WTC11 (cell line): ENCODE results near the gene DHTKD1. TPM values are rescaled to one million over a fixed set of nuclear protein-coding genes. Genes with fewer than 3 reads are reported as not detected.

Source experiments
- ATAC-seq: fragments of 200-7000 bp; cut with Tn5 transposase; 2 replicates; pipeline ENCODE4 v1.10.0; 2021; ENCODE audit warnings: mild to moderate bottlenecking, moderate library complexity
- CTCF ChIA-PET: fragments of 300-600 bp; sonication (Branson Sonifier 250); formaldehyde crosslinking; loops from one replicate; lab custom pipeline; 2021; ENCODE audit warnings: antibody characterized with exemption; lab: Charles Lee
- POLR2A ChIA-PET: fragments of 350-600 bp; sonication (Branson Sonifier 250); formaldehyde crosslinking; loops from one replicate; lab custom pipeline; 2021; ENCODE audit warnings: antibody characterized with exemption; lab: Charles Lee
- DNase-seq: peaks from one replicate; pipeline ENCODE4 v3.0.0; 2021; ENCODE audit warnings: low spot score
- H3K27ac Mint-ChIP-seq: 2 replicates; pipeline ENCODE4 v1.8.0; 2021; ENCODE audit warnings: mixed read lengths
- H3K27me3 Mint-ChIP-seq: 2 replicates; pipeline ENCODE4 v1.8.0; 2021; ENCODE audit warnings: low read depth, mild to moderate bottlenecking, moderate library complexity, mixed read lengths
- H3K36me3 Mint-ChIP-seq: 2 replicates; pipeline ENCODE4 v1.8.0; 2021; ENCODE audit warnings: mixed read lengths
- H3K4me1 Mint-ChIP-seq: 2 replicates; pipeline ENCODE4 v1.8.0; 2022; ENCODE audit warnings: mixed read lengths
- H3K4me3 Mint-ChIP-seq: 2 replicates; pipeline ENCODE4 v1.8.0; 2021; ENCODE audit warnings: mild to moderate bottlenecking, moderate library complexity, mixed read lengths
- H3K9me3 Mint-ChIP-seq: 2 replicates; pipeline ENCODE4 v1.8.0; 2021; ENCODE audit warnings: mixed read lengths
- ATF2 ChIP-seq: sonication (generic); formaldehyde crosslinking; IDR thresholded peaks from 2 replicates; pipeline ENCODE4 v1.8.1; 2022; ENCODE audit warnings: low read depth, missing genetic modification reagents, borderline replicate concordance
- JAZF1 ChIP-seq: fragments of 250-450 bp; sonication (Bioruptor Pico); IDR thresholded peaks from 2 replicates; pipeline ENCODE4 v1.9.0; 2021; ENCODE audit warnings: moderate library complexity, mild to moderate bottlenecking, inconsistent platforms
- JUN ChIP-seq: sonication (generic); formaldehyde crosslinking; IDR thresholded peaks from 2 replicates; pipeline ENCODE4 v1.8.0; 2023; ENCODE audit warnings: mild to moderate bottlenecking, missing genetic modification reagents
- MXD4 ChIP-seq: fragments of 250-450 bp; sonication (Bioruptor Pico); IDR thresholded peaks from 2 replicates; pipeline ENCODE4 v1.8.0; 2021; ENCODE audit warnings: mild to moderate bottlenecking, moderate library complexity, borderline replicate concordance
- RELA ChIP-seq: sonication (generic); formaldehyde crosslinking; IDR thresholded peaks from 2 replicates; pipeline ENCODE4 v1.8.1; 2022; ENCODE audit warnings: missing genetic modification reagents, mild to moderate bottlenecking, borderline replicate concordance
- SMAD4 ChIP-seq: sonication (generic); formaldehyde crosslinking; IDR thresholded peaks from 2 replicates; pipeline ENCODE4 v1.8.0; 2022; ENCODE audit warnings: mild to moderate bottlenecking, missing genetic modification reagents
- TP53 ChIP-seq: sonication (generic); formaldehyde crosslinking; IDR thresholded peaks from 2 replicates; pipeline ENCODE4 v1.8.1; 2023; ENCODE audit warnings: mild to moderate bottlenecking, missing genetic modification reagents
- USF2 ChIP-seq: sonication (generic); formaldehyde crosslinking; IDR thresholded peaks from 2 replicates; pipeline ENCODE4 v1.8.1; 2023; ENCODE audit warnings: mild to moderate bottlenecking, missing genetic modification reagents, moderate library complexity
- ZNF671 ChIP-seq: fragments of 250-450 bp; sonication (Bioruptor Pico); IDR thresholded peaks from 2 replicates; pipeline ENCODE4 v1.8.0; 2021; ENCODE audit warnings: mild to moderate bottlenecking
- total RNA-seq: library from RNA; stranded (reverse); gene quantifications from 3 replicates; pipeline ENCODE4 v1.2.3, GENCODE V29; 2021
- TF ChIP-seq, protein P1 (sequence below): sonication (generic); formaldehyde crosslinking; IDR thresholded peaks from 2 replicates; pipeline ENCODE4 v1.8.0; 2023; ENCODE audit warnings: missing genetic modification reagents, mild to moderate bottlenecking, borderline replicate concordance
- TF ChIP-seq, protein P2 (sequence below): sonication (generic); formaldehyde crosslinking; conservative IDR thresholded peaks from 2 replicates; pipeline ENCODE4 v1.8.1; 2022; ENCODE audit warnings: mild to moderate bottlenecking, missing genetic modification reagents
- TF ChIP-seq, protein P3 (sequence below): fragments of 250-450 bp; sonication (Bioruptor Pico); IDR thresholded peaks from 2 replicates; pipeline ENCODE4 v2.1.2; 2022; ENCODE audit warnings: mild to moderate bottlenecking, moderate library complexity
- TF ChIP-seq, protein P4 (sequence below): sonication (generic); formaldehyde crosslinking; IDR thresholded peaks from 2 replicates; pipeline ENCODE4 v1.8.0; 2022; ENCODE audit warnings: missing genetic modification reagents
- TF ChIP-seq, protein P5 (sequence below): fragments of 250-450 bp; sonication (Bioruptor Pico); IDR thresholded peaks from 2 replicates; pipeline ENCODE4 v1.9.0; 2021; ENCODE audit warnings: mild to moderate bottlenecking, borderline replicate concordance
- TF ChIP-seq, protein P6 (sequence below): fragments of 250-450 bp; sonication (Bioruptor Pico); IDR thresholded peaks from 2 replicates; pipeline ENCODE4 v1.9.0; 2021; ENCODE audit warnings: mild to moderate bottlenecking

The DHTKD1 gene
- total RNA-seq, 1 experiment from 2014 or later: 57.9 TPM

GRCh38 chr10:12164085-12164484, 95.3 kb downstream of the DHTKD1 start (continued):
- TF ChIP-seq, protein P1, sequence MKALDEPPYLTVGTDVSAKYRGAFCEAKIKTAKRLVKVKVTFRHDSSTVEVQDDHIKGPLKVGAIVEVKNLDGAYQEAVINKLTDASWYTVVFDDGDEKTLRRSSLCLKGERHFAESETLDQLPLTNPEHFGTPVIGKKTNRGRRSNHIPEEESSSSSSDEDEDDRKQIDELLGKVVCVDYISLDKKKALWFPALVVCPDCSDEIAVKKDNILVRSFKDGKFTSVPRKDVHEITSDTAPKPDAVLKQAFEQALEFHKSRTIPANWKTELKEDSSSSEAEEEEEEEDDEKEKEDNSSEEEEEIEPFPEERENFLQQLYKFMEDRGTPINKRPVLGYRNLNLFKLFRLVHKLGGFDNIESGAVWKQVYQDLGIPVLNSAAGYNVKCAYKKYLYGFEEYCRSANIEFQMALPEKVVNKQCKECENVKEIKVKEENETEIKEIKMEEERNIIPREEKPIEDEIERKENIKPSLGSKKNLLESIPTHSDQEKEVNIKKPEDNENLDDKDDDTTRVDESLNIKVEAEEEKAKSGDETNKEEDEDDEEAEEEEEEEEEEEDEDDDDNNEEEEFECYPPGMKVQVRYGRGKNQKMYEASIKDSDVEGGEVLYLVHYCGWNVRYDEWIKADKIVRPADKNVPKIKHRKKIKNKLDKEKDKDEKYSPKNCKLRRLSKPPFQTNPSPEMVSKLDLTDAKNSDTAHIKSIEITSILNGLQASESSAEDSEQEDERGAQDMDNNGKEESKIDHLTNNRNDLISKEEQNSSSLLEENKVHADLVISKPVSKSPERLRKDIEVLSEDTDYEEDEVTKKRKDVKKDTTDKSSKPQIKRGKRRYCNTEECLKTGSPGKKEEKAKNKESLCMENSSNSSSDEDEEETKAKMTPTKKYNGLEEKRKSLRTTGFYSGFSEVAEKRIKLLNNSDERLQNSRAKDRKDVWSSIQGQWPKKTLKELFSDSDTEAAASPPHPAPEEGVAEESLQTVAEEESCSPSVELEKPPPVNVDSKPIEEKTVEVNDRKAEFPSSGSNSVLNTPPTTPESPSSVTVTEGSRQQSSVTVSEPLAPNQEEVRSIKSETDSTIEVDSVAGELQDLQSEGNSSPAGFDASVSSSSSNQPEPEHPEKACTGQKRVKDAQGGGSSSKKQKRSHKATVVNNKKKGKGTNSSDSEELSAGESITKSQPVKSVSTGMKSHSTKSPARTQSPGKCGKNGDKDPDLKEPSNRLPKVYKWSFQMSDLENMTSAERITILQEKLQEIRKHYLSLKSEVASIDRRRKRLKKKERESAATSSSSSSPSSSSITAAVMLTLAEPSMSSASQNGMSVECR: no peak
- TF ChIP-seq ATF2: no peak
- no peak for TF ChIP-seq TP53 (CRISPR knock-in tag)
- no peak for TF ChIP-seq SMAD4
- no peak for TF ChIP-seq ZNF671 (CRISPR knock-in tag)
- TF ChIP-seq, protein P2, sequence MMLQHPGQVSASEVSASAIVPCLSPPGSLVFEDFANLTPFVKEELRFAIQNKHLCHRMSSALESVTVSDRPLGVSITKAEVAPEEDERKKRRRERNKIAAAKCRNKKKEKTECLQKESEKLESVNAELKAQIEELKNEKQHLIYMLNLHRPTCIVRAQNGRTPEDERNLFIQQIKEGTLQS (CRISPR knock-in tag): no peak
- TF ChIP-seq, protein P3, sequence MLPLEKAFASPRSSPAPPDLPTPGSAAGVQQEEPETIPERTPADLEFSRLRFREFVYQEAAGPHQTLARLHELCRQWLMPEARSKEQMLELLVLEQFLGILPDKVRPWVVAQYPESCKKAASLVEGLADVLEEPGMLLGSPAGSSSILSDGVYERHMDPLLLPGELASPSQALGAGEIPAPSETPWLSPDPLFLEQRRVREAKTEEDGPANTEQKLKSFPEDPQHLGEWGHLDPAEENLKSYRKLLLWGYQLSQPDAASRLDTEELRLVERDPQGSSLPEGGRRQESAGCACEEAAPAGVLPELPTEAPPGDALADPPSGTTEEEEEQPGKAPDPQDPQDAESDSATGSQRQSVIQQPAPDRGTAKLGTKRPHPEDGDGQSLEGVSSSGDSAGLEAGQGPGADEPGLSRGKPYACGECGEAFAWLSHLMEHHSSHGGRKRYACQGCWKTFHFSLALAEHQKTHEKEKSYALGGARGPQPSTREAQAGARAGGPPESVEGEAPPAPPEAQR (CRISPR knock-in tag): no peak

DNA sequence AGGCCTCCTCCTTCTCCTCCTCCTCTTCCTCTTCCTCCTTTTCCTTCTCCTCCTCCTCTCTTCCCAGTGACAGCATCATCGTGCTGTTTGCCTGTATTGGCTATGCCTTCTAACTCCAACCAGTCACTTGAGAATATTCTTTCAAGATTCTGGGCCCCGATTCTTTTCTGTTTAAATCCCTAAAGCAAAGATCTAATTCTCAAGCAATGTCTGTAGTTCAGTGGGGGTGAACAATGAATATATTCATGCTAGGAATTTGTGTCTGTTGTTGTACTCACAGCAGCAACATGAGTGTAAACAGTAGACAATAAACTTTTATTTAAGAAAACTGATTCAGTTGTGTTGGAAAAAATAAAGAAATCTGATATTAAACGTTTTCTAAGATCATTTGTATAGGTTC, 96.3 kb downstream of the DHTKD1 start:
- Mint-ChIP-seq H3K9me3 (no peaks in the 10 kb centered on the region), H3K27ac (peak overlapping the region; percentile 87; the same call in 1 of the 2 replicates), H3K4me1 (no peaks in the 10 kb centered on the region), H3K27me3 (no peaks in the 10 kb centered on the region), H3K4me3 (no peak overlapping the region), H3K36me3 (peaks cover 41% of the 10 kb centered on the region)
- DNase-seq: no peak
- POLR2A ChIA-PET: no interaction called here
- CTCF ChIA-PET: no interaction called here
- ATAC-seq: no peak
- TF ChIP-seq, protein P4, sequence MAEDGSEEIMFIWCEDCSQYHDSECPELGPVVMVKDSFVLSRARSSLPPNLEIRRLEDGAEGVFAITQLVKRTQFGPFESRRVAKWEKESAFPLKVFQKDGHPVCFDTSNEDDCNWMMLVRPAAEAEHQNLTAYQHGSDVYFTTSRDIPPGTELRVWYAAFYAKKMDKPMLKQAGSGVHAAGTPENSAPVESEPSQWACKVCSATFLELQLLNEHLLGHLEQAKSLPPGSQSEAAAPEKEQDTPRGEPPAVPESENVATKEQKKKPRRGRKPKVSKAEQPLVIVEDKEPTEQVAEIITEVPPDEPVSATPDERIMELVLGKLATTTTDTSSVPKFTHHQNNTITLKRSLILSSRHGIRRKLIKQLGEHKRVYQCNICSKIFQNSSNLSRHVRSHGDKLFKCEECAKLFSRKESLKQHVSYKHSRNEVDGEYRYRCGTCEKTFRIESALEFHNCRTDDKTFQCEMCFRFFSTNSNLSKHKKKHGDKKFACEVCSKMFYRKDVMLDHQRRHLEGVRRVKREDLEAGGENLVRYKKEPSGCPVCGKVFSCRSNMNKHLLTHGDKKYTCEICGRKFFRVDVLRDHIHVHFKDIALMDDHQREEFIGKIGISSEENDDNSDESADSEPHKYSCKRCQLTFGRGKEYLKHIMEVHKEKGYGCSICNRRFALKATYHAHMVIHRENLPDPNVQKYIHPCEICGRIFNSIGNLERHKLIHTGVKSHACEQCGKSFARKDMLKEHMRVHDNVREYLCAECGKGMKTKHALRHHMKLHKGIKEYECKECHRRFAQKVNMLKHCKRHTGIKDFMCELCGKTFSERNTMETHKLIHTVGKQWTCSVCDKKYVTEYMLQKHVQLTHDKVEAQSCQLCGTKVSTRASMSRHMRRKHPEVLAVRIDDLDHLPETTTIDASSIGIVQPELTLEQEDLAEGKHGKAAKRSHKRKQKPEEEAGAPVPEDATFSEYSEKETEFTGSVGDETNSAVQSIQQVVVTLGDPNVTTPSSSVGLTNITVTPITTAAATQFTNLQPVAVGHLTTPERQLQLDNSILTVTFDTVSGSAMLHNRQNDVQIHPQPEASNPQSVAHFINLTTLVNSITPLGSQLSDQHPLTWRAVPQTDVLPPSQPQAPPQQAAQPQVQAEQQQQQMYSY (CRISPR knock-in tag): no peak
- no peak for TF ChIP-seq JUN
- no peak for TF ChIP-seq JAZF1
- TF ChIP-seq RELA (CRISPR knock-in tag): no peak
- TF ChIP-seq, protein P5, sequence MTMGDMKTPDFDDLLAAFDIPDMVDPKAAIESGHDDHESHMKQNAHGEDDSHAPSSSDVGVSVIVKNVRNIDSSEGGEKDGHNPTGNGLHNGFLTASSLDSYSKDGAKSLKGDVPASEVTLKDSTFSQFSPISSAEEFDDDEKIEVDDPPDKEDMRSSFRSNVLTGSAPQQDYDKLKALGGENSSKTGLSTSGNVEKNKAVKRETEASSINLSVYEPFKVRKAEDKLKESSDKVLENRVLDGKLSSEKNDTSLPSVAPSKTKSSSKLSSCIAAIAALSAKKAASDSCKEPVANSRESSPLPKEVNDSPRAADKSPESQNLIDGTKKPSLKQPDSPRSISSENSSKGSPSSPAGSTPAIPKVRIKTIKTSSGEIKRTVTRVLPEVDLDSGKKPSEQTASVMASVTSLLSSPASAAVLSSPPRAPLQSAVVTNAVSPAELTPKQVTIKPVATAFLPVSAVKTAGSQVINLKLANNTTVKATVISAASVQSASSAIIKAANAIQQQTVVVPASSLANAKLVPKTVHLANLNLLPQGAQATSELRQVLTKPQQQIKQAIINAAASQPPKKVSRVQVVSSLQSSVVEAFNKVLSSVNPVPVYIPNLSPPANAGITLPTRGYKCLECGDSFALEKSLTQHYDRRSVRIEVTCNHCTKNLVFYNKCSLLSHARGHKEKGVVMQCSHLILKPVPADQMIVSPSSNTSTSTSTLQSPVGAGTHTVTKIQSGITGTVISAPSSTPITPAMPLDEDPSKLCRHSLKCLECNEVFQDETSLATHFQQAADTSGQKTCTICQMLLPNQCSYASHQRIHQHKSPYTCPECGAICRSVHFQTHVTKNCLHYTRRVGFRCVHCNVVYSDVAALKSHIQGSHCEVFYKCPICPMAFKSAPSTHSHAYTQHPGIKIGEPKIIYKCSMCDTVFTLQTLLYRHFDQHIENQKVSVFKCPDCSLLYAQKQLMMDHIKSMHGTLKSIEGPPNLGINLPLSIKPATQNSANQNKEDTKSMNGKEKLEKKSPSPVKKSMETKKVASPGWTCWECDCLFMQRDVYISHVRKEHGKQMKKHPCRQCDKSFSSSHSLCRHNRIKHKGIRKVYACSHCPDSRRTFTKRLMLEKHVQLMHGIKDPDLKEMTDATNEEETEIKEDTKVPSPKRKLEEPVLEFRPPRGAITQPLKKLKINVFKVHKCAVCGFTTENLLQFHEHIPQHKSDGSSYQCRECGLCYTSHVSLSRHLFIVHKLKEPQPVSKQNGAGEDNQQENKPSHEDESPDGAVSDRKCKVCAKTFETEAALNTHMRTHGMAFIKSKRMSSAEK (CRISPR knock-in tag): no peak
- no peak for TF ChIP-seq USF2 (CRISPR knock-in tag)
- TF ChIP-seq, protein P6, sequence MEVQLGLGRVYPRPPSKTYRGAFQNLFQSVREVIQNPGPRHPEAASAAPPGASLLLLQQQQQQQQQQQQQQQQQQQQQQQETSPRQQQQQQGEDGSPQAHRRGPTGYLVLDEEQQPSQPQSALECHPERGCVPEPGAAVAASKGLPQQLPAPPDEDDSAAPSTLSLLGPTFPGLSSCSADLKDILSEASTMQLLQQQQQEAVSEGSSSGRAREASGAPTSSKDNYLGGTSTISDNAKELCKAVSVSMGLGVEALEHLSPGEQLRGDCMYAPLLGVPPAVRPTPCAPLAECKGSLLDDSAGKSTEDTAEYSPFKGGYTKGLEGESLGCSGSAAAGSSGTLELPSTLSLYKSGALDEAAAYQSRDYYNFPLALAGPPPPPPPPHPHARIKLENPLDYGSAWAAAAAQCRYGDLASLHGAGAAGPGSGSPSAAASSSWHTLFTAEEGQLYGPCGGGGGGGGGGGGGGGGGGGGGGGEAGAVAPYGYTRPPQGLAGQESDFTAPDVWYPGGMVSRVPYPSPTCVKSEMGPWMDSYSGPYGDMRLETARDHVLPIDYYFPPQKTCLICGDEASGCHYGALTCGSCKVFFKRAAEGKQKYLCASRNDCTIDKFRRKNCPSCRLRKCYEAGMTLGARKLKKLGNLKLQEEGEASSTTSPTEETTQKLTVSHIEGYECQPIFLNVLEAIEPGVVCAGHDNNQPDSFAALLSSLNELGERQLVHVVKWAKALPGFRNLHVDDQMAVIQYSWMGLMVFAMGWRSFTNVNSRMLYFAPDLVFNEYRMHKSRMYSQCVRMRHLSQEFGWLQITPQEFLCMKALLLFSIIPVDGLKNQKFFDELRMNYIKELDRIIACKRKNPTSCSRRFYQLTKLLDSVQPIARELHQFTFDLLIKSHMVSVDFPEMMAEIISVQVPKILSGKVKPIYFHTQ: no peak
- no peak for TF ChIP-seq MXD4 (CRISPR knock-in tag)
